Activated CD8-positive, alpha-beta memory T cell treated with anti-CD3 and anti-CD28 coated beads, Interleukin-2, amount 50 U/mL, for 4 hours (primary cell): ENCODE measurements around the gene KLHL25.
"Not testable (repeated sequence)": the region's sequence is repeated elsewhere in the genome, so short reads cannot be mapped to it uniquely, and the experiment has no call there.

Experiments
- DNase-seq: peaks from one replicate; pipeline ENCODE4 v3.0.0-alpha.2; 2020

Gene KLHL25

GRCh38 chr15:85802617-85803016, 7.9 kb upstream of the KLHL25 start:
- not testable (repeated sequence) for DNase-seq

GRCh38 chr15:85800478-85801123, 5.9 kb upstream of the KLHL25 start:
- no peak for DNase-seq

- not testable (repeated sequence) for DNase-seq
Measured at GRCh38 chr15:85796371-85796770, 1.6 kb upstream of the KLHL25 start.

GRCh38 chr15:85795337-85796305, 896 bp upstream of the KLHL25 start:
- DNase-seq = no peak

- peak; percentile 35 for DNase-seq
Measured at GRCh38 chr15:85793641-85794597, 806 bp downstream of the KLHL25 start.

GRCh38 chr15:85792912-85793590, 1.7 kb downstream of the KLHL25 start:
- DNase-seq = no peak

- DNase-seq = no peak
Measured at GRCh38 chr15:85792102-85792731, 2.5 kb downstream of the KLHL25 start.

GRCh38 chr15:85789496-85789875, 5.2 kb downstream of the KLHL25 start:
- DNase-seq = no peak

GRCh38 chr15:85788771-85789495, 5.8 kb downstream of the KLHL25 start:
- no peak for DNase-seq

GRCh38 chr15:85786781-85787114, 8.0 kb downstream of the KLHL25 start:
- no peak for DNase-seq

- DNase-seq = no peak
Measured at GRCh38 chr15:85785887-85786780, 8.6 kb downstream of the KLHL25 start.

- DNase-seq = no peak
Measured at GRCh38 chr15:85782064-85782463, 12.7 kb downstream of the KLHL25 start.

- DNase-seq = no peak
Measured at GRCh38 chr15:85781099-85781498, 13.6 kb downstream of the KLHL25 start.

GRCh38 chr15:85780225-85780985, 14.3 kb downstream of the KLHL25 start:
- DNase-seq = no peak

GRCh38 chr15:85779249-85779648, 15.5 kb downstream of the KLHL25 start:
- DNase-seq = no peak

GRCh38 chr15:85778107-85778776, 16.5 kb downstream of the KLHL25 start:
- DNase-seq = no peak

GRCh38 chr15:85777250-85778106, 17.2 kb downstream of the KLHL25 start:
- DNase-seq = no peak

GRCh38 chr15:85773970-85774369, 20.8 kb downstream of the KLHL25 start:
- no peak for DNase-seq
